H1 (cell line): ENCODE measurements around the gene AK5. TPM values are rescaled to one million over a fixed set of nuclear protein-coding genes. Genes with fewer than 3 reads are reported as not detected.

Source experiments
- BRCA1 ChIP-seq: IDR thresholded peaks from 2 replicates; pipeline ENCODE4 v1.6.1; 2012; ENCODE audit warnings: low read depth, low read length, improper control_type of control experiment
- CBX5 ChIP-seq: fragments of 300-800, 300-1000 bp; sonication (generic); IDR thresholded peaks from 2 replicates; pipeline ENCODE4 v1.7.1; 2016; ENCODE audit warnings: antibody characterized with exemption, low read length, low read depth
- CHD7 ChIP-seq: fragments of 300-600 bp; sonication (generic); IDR thresholded peaks from 2 replicates; pipeline ENCODE4 v1.7.1; 2012; ENCODE audit warnings: low read length, moderate library complexity, mild to moderate bottlenecking, inconsistent platforms; ENCODE audit not compliant: insufficient replicate concordance
- MAFK ChIP-seq: IDR thresholded peaks from 2 replicates; pipeline ENCODE4 v1.6.1; 2012; ENCODE audit warnings: low read depth, mild to moderate bottlenecking, improper control_type of control experiment, low read length
- POU5F1 ChIP-seq: IDR thresholded peaks from 2 replicates; pipeline ENCODE4 v1.6.1; 2011; ENCODE audit warnings: low read depth, mild to moderate bottlenecking, low read length, moderate library complexity
- polyA plus RNA-seq, 7 experiments: library from polyadenylated mRNA; depleted of rRNA in 3 of 7; stranded (reverse) in 5 of 7; unstranded in 2 of 7; fragments of >200 nt in 5 of 7; fragments of 200-250 nt in 2 of 7; gene quantifications; 1 replicate in 5 of 7; 2 replicates in 1 of 7; 4 replicates in 1 of 7; pipeline versions ENCODE4 v1.2.1 to v1.2.3, GENCODE V29; 2011 to 2013; ENCODE audit warnings: missing spikeins in 2 of 7, mixed read lengths in 2 of 7
- total RNA-seq: library from RNA; stranded (reverse); fragmentation: NEBNext Ultra II Directional; extraction: Animal tissue kit (Norgen Biotek cat#: 25700); gene quantifications from 2 replicates; pipeline ENCODE4 v1.2.1, GENCODE V29; 2021

AK5 gene
- total and polyA plus RNA-seq, 2 of the 8 experiments (the other 6 are each of a cell fraction or from before 2014, with no cell fraction given), result 2.0 to 7.1 TPM

GRCh38 chr1:77395051-77395450 lies 113.2 kb downstream of the AK5 start (continued):
- TF ChIP-seq CHD7, result no peak
- no peak for TF ChIP-seq POU5F1
- no peak for TF ChIP-seq CBX5
- no peak for TF ChIP-seq MAFK
- no peak for TF ChIP-seq BRCA1
